ENCODE measurements around the gene ZBP1.

DNA sequence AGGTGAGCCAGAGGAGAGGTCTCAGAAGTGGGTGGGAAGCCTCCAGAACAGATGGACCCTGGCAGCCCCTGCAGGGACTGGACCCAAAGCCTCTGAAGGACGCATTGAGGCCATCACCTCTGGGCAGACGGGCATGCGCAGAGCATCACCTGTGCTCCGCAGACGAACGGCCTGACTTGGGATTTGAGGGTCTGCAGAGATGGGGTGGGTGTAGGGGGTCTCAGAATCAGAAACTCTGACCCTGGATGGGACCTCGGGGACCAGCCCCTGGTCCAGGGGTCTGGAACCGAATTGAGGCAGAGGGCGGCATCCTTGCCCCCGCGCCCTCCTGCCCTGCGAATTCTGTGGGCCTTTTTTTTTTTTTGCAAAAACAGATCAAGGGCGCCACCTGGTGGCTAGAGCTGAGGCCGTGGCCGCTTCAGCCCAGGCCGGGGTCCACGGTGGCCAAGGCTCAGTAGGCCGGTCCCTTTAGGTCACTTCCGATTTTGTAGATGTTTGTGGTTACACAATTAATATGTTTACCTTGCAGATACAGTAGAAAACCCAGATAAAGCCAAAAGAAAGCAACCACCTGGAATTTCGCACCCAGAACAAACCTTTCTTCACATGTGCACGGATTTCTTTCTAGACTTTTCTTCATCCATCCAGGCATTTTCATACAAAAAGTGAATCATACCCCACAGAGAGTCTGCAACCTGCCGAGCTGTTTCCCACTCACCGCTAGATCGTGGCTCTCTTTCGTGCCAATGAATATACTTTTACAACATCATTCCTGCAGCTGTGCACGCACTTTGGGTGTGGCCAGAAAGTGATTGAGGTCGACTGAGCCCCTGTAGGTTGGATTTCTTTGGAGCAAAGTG lies 25.9 kb downstream of the ZBP1 start:
- TF ChIP-seq, protein P1, sequence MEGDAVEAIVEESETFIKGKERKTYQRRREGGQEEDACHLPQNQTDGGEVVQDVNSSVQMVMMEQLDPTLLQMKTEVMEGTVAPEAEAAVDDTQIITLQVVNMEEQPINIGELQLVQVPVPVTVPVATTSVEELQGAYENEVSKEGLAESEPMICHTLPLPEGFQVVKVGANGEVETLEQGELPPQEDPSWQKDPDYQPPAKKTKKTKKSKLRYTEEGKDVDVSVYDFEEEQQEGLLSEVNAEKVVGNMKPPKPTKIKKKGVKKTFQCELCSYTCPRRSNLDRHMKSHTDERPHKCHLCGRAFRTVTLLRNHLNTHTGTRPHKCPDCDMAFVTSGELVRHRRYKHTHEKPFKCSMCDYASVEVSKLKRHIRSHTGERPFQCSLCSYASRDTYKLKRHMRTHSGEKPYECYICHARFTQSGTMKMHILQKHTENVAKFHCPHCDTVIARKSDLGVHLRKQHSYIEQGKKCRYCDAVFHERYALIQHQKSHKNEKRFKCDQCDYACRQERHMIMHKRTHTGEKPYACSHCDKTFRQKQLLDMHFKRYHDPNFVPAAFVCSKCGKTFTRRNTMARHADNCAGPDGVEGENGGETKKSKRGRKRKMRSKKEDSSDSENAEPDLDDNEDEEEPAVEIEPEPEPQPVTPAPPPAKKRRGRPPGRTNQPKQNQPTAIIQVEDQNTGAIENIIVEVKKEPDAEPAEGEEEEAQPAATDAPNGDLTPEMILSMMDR (IDR thresholded peaks at IDR 0.05), result peak; percentile 68 to 93 (median 87)
- TF ChIP-seq POLR2A (IDR thresholded peaks at IDR 0.05), result no peak

Measured in right lobe of liver (tissue), 4 donors.